Skeletal muscle satellite cell (primary cell): ENCODE data around the gene LGR6.
A peak's percentile ranks its signal among the peaks of the same experiment; 100 is the strongest.
"Not testable (repeated sequence)": the region's sequence is repeated elsewhere in the genome, so short reads cannot be mapped to it uniquely, and the experiment has no call there.

Experiments used
- H3K27me3 ChIP-seq: 2 replicates; pipeline ENCODE4 v1.7.0; 2013; ENCODE audit warnings: low read length; ENCODE audit not compliant: control insufficient read depth, insufficient read depth
- H3K36me3 ChIP-seq: 2 replicates; pipeline ENCODE4 v1.7.0; 2013; ENCODE audit warnings: mild to moderate bottlenecking, control low read depth, low read length; ENCODE audit not compliant: insufficient read depth
- H3K4me1 ChIP-seq: 2 replicates; pipeline ENCODE4 v1.7.0; 2013; ENCODE audit warnings: low read length; ENCODE audit not compliant: control insufficient read depth, insufficient read depth
- H3K4me2 ChIP-seq: 2 replicates; pipeline ENCODE4 v1.7.0; 2013; ENCODE audit warnings: mild to moderate bottlenecking, low read length
- H3K4me3 ChIP-seq: 2 replicates; pipeline ENCODE4 v1.7.0; 2013; ENCODE audit warnings: low read length
- H3K9ac ChIP-seq: 2 replicates; pipeline ENCODE4 v1.7.0; 2013; ENCODE audit warnings: mild to moderate bottlenecking, low read depth, low read length, moderate library complexity
- H3K9me3 ChIP-seq: replicated peaks from 2 replicates; pipeline ENCODE4 v1.7.0; 2013; ENCODE audit warnings: mild to moderate bottlenecking, control low read depth, low read length

LGR6 gene

DNA sequence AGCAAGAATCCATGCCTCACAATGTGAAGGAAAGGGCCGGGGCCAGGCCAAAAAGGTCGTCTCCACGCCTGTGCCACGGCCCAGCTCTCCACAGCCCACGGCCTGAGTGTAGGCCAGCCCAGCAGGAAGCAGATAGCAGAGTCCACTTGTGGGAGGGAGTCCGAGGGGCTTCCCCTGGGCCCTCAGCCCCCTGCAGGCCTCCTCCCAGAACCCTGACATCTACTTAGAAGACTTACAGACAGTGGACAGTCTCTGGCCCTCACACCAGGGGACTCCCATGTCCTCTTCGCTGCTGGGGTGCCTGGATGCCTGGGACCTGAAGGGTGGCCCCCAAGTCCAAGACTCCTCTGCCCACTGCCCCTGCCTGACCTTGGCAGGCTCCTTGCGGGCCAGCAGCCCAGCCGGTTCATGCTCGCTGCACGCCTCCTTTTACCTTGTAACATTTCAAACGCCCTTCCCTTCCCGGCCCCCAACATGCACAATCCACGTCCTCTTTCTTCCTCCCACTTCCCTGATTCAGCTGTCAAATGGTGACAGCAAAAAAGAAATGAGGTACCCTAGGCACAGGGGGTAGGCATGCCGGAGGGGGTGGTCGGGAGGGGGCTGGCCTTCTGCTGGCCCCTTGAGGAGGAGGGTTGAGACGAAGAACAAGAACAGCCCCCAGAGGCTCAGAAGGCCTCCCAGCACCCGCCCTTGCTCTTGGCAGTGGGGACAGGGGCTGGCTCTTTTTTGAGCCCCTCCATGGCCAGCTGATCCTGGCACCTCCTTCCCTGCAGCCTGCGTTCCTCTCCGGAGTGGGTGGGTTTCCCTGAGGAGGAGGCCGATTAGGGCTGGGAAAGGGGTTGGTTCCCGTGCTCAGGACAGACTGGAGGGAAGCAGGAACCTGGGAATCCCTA is 32.2 kb upstream of the LGR6 start:
- H3K4me3 ChIP-seq = no peak overlapping the region
- H3K4me2 ChIP-seq = no peak overlapping the region
- H3K36me3 ChIP-seq = no peaks in the 10 kb centered on the region
- H3K9me3 ChIP-seq = no peaks in the 10 kb centered on the region
- H3K27me3 ChIP-seq = peaks cover 3% of the 10 kb centered on the region
- H3K9ac ChIP-seq = no peak overlapping the region
- no peaks in the 10 kb centered on the region for H3K4me1 ChIP-seq

DNA sequence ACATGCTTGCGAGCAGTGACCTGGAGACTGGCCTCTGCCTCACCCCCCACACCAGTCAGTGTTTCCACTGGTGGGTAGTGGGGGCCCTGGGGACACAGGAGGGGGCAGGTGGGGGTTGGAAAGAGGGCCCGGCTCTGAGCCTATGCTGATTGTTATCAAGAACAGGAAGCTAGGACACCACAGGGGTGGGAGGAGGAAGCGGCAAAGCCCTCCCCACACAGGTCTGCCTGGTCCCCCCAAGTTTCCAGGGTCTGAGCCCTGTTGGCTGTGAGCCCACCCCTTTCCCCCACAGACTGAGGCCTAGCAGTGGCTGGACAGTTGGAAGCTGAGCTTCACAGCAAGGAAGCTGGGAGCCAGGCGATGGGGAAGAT is 31.6 kb upstream of the LGR6 start:
- Histone ChIP-seq H3K9me3 (no peaks in the 10 kb centered on the region), H3K36me3 (no peaks in the 10 kb centered on the region), H3K4me2 (no peak overlapping the region), H3K4me3 (no peak overlapping the region), H3K4me1 (no peaks in the 10 kb centered on the region), H3K27me3 (peaks cover 3% of the 10 kb centered on the region), H3K9ac (no peak overlapping the region)

DNA sequence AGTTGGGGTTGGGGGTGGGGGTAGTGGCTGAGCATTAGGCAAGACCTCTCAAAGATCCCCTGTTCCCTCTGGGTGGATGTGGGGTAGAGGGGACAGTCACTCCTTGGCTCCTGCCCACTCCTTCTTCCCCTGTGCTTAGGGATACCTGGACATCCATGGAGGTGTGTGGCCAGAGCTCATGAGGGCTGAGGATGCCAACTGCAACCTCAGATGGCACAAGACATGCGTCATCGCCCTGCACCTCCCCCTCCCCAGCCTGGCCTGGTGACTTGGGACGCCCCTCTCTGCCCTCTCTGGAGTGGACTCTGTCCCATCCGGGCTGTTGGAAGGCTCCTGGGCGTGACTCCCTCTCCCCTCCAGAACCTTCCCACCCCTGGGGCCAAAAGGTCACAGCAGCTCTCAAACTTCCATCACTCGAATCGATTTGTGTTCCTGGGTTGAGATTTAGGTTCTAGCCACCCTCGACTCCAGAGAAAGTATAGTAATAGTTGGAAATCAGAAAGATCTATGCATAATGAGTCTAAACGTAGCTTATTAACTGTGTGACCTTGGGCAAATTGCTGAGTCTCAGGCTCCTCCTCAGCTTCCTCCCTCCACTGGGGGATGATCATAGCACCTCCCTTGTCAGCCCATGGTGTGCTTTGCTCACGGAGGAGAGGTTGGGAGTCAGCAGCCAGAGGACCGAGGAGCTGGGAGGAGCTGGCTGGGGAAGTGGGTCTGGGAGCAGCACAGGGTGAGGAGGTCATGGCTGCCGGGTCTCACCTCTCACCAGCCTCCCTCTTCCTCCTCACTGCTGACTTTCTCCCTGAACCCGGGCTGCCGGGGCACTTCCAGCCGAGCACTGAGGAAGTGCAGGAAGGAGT is 30.9 kb upstream of the LGR6 start:
- H3K9ac ChIP-seq = no peak overlapping the region
- H3K4me3 ChIP-seq = no peak overlapping the region

DNA sequence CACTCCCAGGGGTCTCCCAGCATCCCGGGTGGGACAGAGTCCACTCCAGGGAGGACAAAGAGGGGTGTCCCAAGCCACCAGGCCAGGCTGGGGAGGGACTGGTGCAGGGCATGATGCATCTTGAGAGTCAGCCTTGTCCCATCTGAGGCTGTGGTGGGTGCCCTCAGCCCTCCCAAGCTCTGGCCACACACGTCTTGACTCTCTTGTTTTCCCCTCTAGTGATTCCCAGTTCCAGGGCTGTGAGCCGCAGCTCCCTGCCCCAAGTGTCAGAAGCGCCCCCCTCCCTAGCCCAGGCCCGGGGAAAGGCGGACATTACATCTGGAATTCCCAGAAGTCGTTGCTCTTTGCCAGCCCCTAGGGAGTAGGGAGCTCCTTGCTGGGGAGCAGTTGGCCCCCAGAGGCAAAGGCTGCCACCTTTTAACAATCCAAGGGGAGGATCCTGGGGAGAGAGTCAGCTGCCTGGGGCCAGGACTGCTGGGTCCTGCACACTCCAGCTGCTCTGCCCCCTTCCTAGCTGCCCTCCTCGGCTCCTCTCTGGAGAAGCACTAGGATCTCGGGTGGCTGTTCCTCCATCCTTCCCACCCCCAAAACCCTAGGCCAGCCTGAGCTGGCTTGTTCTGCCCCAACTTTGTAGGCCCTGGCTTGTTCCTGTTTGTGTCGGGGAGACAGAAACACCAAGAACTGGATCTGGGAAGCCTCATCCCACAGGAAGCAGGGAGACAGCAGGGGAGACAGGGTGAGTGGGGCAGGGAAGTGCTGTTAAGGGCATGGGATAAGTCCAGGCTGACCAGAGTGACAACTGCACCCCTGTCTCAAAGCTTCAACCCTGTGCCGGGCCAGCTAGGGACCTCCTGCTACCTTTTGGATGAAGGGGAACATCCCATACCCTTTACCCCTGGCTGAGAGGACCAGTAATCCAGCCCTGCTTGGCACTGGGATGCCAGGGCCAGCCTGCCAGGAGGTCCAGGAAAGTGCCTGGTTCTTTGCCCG is 30.0 kb upstream of the LGR6 start:
- Histone ChIP-seq H3K36me3 (no peaks in the 10 kb centered on the region), H3K9ac (no peak overlapping the region), H3K27me3 (peaks cover 10% of the 10 kb centered on the region), H3K4me1 (peaks cover 7% of the 10 kb centered on the region), H3K4me2 (no peak overlapping the region), H3K9me3 (no peaks in the 10 kb centered on the region), H3K4me3 (no peak overlapping the region)

More for the DNA sequence above, 30.9 kb upstream of the LGR6 start:
- Histone ChIP-seq H3K9me3 (no peaks in the 10 kb centered on the region), H3K4me1 (no peaks in the 10 kb centered on the region), H3K36me3 (no peaks in the 10 kb centered on the region), H3K4me2 (no peak overlapping the region), H3K27me3 (peaks cover 5% of the 10 kb centered on the region)

DNA sequence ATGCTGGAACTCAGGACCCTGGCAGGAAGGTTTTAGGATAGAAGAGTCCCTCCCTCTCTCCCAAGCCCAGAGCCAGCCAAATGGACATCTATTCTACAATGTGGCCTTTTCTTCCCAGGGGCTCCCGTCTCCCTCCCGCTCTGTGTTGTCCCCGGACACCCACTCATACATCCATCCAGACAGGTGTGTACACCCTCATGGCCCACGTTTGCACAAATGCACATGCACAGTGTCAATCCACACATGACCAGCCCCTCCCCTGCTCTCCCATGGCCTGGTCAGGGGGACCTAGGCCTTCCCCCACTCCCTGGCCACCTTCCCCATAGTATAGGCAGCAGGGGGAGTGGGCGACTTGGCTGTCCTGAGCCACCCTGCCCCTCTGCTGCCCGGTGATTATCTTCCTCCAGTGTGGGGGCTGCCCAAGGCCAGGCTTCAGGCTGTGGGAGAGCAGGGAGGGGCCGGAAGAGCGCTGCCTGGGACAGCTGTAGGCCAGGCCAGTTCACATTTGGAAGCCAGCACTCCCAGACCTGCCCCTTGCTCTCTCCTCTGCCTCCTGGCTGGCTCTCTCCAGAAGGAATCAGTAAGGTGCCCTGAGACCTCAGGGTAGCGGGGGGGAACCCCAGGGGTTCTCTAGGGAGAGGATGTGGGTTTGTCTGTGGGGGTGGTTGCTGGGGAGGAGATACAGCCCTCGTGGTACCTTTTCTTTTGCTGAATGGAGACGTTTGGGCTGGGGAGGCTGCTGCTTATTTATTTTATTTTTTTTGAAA is 29.1 kb upstream of the LGR6 start:
- Histone ChIP-seq H3K9me3 (no peaks in the 10 kb centered on the region), H3K36me3 (no peaks in the 10 kb centered on the region), H3K9ac (no peak overlapping the region), H3K4me2 (no peak overlapping the region), H3K4me3 (no peak overlapping the region), H3K4me1 (peaks cover 7% of the 10 kb centered on the region), H3K27me3 (peaks cover 10% of the 10 kb centered on the region)

DNA sequence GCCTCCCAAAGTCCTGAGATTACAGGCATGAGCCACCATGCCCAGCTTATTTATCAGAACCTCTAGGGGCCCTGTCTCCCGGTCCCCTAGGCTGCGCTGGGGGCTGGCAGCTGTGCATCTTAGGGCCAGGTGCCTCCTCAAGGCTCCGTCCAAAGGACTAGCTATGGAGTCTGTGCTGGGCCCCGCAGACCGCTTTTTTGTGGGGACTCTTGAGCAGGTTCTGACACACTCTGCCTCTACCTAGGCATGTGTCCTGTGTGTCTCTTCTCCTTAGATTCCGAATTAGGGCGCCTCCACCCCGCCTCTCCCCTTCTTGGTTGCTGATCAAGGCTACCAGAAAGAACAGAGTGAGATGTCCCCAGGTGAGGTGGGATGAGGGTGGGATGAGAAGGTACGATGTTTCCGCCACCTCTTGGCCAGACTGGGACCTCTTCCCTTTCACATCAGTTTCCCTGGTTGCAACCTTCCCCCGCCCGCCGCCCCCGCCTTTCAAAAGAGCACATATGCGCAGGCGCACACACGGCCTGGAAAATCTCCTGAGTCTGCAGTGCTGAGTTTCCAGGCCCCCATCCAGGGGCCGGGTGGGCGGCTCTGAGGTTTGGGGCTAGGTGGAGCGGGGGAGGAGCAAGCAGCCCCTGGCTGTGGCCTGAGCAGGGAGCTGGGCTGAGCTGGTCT is 28.2 kb upstream of the LGR6 start:
- Histone ChIP-seq H3K4me1 (peaks cover 7% of the 10 kb centered on the region), H3K4me3 (no peak overlapping the region), H3K27me3 (peaks cover 10% of the 10 kb centered on the region), H3K9me3 (no peaks in the 10 kb centered on the region), H3K9ac (no peak overlapping the region), H3K36me3 (no peaks in the 10 kb centered on the region), H3K4me2 (no peak overlapping the region)

DNA sequence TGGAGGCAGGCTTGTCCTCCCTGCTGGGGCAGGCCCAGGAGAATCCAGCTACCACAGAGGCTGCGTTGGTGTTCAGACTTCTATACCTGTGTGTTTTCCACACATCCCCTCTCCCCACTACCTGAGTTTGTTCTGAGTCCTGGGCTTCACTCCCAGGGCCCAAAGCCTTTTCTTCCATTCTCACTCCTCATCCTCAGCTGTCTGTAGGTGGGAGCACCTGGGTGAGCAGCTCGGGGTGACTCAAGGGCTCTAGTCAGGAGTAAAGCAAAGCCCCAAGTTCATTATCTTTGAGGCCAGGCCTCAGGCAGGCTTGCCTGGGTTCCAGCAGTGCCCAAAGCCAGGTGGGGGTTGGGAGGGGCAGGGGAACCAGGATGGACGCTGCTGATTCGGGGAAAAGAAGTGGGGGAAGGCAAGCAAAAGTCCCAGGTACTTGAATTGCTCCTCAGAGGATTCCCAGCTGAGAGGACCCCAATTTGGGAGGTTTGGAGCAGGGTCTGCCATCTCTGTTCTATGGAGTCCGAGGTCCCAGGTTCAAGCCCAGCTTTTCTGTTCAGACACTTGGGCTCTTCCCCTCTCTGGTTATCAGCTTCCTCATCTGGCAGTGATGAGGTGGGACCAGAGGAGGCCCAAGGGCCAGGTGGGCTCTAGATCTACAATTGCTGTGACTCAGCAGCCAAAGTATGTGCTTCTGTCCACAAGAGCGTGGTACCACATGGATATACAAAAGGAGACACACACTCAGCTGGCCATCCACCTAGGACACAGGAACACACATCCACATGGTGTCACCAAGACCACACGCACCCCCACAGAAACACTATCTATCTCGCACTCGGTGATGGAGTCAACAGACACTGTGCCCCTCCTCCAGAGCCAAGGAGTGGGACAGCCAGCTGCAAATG is 27.4 kb upstream of the LGR6 start:
- Histone ChIP-seq H3K36me3 (no peaks in the 10 kb centered on the region), H3K4me2 (no peak overlapping the region), H3K4me1 (peaks cover 7% of the 10 kb centered on the region), H3K27me3 (peaks cover 10% of the 10 kb centered on the region), H3K4me3 (no peak overlapping the region), H3K9me3 (no peaks in the 10 kb centered on the region), H3K9ac (no peak overlapping the region)

DNA sequence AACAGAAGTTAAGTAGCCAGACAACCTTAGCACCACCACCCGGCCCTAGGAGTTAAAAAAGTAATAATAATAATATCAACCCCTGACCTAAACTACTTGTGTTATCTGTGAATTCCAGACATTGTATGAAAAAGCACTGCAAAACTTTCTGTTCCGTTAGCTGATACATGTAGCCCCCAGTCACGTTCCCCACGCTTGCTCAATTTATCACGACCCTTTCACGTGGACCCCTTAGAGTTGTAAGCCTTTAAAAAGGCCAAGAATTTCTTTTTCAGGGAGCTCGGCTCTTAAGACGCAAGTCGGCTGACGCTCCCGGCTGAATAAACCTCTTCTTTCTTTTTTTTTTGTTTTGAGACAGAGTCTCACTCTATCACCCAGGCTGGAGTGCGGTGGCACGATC is 26.5 kb upstream of the LGR6 start:
- H3K9ac ChIP-seq, H3K36me3 ChIP-seq, H3K4me2 ChIP-seq, H3K4me3 ChIP-seq, H3K4me1 ChIP-seq, H3K27me3 ChIP-seq, H3K9me3 ChIP-seq: not testable (repeated sequence)

DNA sequence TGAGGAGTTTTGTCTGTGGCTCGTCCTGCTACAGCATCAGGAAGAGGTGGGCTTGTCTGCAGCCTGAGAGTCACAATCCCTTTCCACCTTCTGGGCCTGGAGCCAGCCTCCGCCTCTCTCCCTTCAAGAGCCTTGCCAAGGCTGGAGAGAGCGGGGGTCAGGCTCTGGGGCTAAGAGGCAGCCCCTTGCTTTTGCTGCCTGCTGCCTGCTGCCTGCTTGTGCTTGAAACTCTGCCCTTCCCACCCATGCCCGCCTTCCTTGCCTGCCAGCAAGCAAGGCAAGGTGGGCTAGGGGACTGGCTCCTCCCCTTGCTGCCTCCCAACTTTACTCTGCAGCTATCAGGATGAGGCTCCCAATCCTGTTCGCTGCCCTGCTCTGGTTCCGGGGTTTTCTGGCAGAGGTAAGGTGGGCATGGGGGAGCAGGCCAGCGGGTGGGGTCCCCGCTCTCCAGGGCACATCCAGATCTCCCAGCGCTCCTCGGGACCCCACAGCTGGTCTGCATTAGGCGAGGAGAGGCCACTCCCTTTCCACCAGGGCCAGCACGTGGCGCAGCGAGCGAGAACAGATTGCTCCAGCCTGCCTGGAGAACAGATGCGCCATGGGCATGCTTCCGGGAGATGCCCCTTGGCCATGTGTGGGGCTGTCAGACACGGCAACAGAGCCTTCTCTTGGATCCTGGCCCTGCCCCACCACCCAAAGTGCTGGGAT is 25.7 kb upstream of the LGR6 start:
- Histone ChIP-seq H3K4me3 (no peak overlapping the region), H3K4me1 (peaks cover 7% of the 10 kb centered on the region), H3K27me3 (peaks cover 10% of the 10 kb centered on the region), H3K36me3 (no peaks in the 10 kb centered on the region), H3K9me3 (no peaks in the 10 kb centered on the region), H3K4me2 (peak overlapping the region; percentile 54), H3K9ac (no peak overlapping the region)
